GM12864 (cell line): ENCODE measurements around the gene ACSS2.

Source experiments
- DNase-seq: peaks from one replicate; pipeline ENCODE4 v3.0.0-alpha.2; 2011; ENCODE audit warnings: low read depth
- H3K4me3 ChIP-seq: 2 replicates; pipeline ENCODE4 v1.5.1; 2011; ENCODE audit warnings: mild to moderate bottlenecking, low read depth, low read length, control low read depth
- TF ChIP-seq, protein P1 (sequence below): IDR thresholded peaks from 2 replicates; pipeline ENCODE4 v1.5.1; 2011; ENCODE audit warnings: low read depth, mild to moderate bottlenecking, moderate library complexity, low read length, control low read depth, inconsistent platforms; ENCODE audit errors: missing control alignments

ACSS2 gene

DNA sequence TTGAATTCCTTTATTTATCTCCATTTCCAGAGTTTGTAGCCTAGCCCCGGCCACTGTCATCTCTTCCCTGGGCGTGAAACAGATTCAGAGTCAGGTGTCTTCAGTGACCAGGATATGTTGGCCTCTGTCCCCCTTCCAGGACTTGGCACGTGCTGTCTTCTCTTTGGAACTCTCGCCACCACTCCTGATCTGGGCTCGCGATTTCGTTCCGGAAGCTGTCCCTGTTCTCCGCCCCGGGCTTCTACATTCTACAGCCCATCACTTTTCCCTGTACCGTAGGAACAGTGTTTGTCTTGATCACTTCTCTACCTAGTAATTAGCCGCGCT, 78.5 kb downstream of the ACSS2 start:
- peak overlapping the region; percentile 80 for H3K4me3 ChIP-seq
- DNase-seq: no peak

DNA sequence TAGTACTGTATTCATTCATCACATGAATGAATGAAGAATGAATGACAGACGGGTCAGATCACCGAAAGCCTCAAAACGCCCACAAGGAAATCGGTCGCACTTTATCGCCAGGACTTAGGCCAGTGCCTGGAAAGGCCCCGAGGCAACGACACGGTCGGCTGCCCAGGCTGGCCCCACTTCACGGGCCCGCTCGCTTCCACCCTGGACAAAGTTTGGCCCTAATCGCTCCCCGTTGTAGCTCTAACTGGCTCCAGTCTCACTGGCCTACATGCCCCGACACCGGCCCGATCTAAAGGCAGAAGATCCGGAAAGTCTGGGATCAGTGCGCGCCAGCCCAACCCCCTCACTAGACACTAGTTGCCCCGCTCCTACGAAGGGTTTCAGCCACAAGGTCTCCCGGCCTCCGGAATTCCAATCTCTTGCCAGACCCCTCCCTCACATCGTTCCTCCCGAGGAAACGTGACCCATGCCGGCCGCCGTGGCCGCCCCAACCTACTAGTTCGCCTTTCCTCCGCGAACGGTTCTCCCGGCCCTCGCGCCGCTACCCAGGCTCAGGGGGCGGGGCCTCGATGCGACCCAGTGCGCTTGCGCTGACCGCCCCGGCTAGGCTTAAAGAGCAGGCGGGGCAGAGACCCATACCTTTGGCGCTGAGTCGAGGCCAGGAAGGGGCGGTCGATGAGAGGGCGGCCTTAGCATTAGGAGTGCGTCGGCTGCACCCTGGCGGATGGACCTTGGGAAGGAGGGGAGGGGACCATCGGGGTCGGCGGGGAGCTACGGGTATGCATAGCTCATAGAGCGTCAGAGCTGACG, 79.0 kb downstream of the ACSS2 start, which contains the start of the genes GSS and MYH7B:
Gene GSS, minus strand, starts transcription at position 576 of the 810 bp plus-strand sequence. CDS start 3,954 bp downstream, outside the sequence.
Gene MYH7B, plus strand, starts transcription at position 638 of the 810 bp plus-strand sequence. CDS start 22,138 bp downstream, outside the sequence.
- peak; percentile 76 for DNase-seq
- peak within 1 kb of the TSS; percentile 80 for H3K4me3 ChIP-seq
- TF ChIP-seq, protein P1, sequence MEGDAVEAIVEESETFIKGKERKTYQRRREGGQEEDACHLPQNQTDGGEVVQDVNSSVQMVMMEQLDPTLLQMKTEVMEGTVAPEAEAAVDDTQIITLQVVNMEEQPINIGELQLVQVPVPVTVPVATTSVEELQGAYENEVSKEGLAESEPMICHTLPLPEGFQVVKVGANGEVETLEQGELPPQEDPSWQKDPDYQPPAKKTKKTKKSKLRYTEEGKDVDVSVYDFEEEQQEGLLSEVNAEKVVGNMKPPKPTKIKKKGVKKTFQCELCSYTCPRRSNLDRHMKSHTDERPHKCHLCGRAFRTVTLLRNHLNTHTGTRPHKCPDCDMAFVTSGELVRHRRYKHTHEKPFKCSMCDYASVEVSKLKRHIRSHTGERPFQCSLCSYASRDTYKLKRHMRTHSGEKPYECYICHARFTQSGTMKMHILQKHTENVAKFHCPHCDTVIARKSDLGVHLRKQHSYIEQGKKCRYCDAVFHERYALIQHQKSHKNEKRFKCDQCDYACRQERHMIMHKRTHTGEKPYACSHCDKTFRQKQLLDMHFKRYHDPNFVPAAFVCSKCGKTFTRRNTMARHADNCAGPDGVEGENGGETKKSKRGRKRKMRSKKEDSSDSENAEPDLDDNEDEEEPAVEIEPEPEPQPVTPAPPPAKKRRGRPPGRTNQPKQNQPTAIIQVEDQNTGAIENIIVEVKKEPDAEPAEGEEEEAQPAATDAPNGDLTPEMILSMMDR: peak; percentile 44

More for the DNA sequence above, 78.5 kb downstream of the ACSS2 start:
- TF ChIP-seq, protein P1: no peak

DNA sequence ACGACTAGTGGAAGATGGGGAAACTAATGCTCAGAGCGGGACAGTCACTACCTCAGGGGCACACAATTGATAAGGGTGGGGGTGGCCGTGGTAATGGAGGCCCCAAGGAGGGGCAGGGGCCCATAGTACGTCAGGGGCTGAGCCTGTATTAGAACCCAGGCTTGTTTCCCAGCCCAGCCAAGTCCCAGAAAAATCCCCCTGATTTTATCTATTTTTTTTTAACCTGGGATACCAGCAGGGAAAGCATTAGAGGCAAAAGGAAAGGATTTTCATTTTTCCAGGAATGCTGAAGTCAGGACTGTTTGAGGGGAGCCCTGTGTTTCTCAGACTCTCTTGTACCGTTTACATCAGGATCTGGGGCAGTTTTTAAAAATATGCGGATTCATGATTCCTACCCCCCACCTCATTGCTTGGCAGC, 79.6 kb downstream of the ACSS2 start:
- H3K4me3 ChIP-seq: peak overlapping the region; percentile 80
- DNase-seq: no peak
- TF ChIP-seq, protein P1: no peak

DNA sequence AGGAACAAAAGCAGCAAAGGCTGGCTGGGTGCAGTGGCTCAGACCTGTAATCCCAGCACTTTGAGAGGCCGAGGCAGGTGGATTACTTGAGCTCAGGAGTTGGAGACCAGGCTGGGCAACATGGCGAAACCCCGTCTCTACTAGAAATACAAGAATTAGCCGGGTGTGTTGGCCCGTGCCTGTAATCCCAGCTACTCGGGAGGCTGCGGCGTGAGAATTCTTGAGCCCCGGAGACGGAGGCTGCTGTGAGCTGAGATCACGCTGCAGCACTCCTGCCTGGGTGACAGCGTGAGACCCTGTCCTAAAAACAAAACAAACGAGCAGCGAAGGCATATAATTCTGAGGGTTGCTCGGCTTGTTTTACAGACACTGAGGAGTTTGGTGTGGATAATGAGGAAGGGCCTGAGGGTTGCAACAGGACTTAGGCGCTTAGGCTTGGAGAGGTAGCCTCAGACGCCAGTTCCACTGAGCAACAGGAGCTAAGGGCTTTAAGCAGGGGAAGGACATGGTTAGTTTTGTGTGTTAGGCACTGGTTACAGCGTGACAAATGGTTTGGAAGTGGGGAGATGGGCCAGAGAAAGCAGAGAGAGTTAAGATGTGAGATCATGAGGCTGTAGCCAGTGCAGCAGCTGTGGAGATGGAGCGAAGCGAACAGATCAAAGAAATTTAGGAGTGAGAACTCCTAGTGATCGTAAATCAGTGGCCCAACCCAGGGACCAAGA, 80.5 kb downstream of the ACSS2 start:
- DNase-seq: no peak
- no peak overlapping the region for H3K4me3 ChIP-seq

DNA sequence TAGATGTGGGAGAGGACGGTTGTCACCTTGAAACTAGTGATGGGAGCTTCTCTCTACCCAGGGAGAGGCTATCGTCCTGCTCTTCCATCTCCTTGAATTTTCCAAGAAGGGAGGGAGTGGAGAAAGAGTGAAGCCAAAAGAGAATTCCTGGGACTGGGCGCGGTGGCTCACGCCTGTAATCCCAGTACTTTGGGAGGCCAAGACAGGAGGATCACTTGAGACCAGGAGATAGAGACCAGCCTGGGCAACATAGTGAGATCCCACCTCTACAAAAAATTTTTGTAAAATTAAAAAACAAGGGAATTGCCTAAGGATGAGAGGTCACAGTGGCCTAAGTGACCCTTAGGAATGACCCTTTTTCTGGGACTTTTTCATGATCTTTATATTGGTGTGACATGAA, 88.1 kb downstream of the ACSS2 start:
- no peak overlapping the region for H3K4me3 ChIP-seq
- DNase-seq: no peak
- TF ChIP-seq, protein P1: no peak

More for the DNA sequence above, 80.5 kb downstream of the ACSS2 start:
- TF ChIP-seq, protein P1: no peak

DNA sequence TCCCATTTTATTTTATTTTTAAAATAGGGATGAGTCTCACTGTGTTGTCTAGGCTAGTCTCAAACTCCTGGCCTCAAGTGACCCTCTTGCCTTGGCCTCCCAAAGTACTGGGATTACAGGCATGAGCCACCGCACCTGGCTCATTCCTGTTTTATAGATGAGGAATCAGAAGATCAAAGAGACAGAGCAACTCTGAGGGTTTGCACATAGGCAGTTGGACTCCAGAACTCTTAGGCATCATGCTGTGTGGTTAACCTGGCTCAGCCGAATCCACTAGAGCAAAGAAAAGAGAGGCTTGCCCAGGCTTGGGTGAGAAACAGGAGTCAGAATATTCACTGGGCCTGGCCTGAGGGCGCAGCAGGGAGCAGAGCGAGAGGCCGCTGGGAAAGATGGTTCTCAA, 88.6 kb downstream of the ACSS2 start:
- H3K4me3 ChIP-seq: no peak overlapping the region
- DNase-seq: no peak
- TF ChIP-seq, protein P1: no peak
